Middle frontal gyrus (tissue), 1 donor: ENCODE data around the gene PLEKHS1.
"Not testable (repeated sequence)": the region's sequence is repeated elsewhere in the genome, so short reads cannot be mapped to it uniquely, and the experiment has no call there.

Experiments used
- DNase-seq: peaks from one replicate; pipeline ENCODE4 v3.0.0-alpha.2; 2015; ENCODE audit warnings: low spot score; ENCODE audit errors: extremely low spot score

The PLEKHS1 gene

GRCh38 chr10:113788604-113789083, 37.2 kb downstream of the PLEKHS1 start:
- DNase-seq, result peak; percentile 65

GRCh38 chr10:113791691-113792090, 40.2 kb downstream of the PLEKHS1 start:
- no peak for DNase-seq

GRCh38 chr10:113801569-113801968, 50.1 kb downstream of the PLEKHS1 start:
- DNase-seq, result no peak

GRCh38 chr10:113802997-113803396, 51.5 kb downstream of the PLEKHS1 start:
- DNase-seq, result no peak

GRCh38 chr10:113806503-113806902, 55.0 kb downstream of the PLEKHS1 start:
- DNase-seq, result no peak

- no peak for DNase-seq
Observed at GRCh38 chr10:113808168-113808567, 56.7 kb downstream of the PLEKHS1 start.

- DNase-seq, result not testable (repeated sequence)
Observed at GRCh38 chr10:113814700-113815099, 63.2 kb downstream of the PLEKHS1 start.

- DNase-seq, result no peak
Observed at GRCh38 chr10:113819989-113820388, 68.5 kb downstream of the PLEKHS1 start.

GRCh38 chr10:113820507-113820906, 69.0 kb downstream of the PLEKHS1 start:
- DNase-seq, result no peak

GRCh38 chr10:113821306-113821705, 69.8 kb downstream of the PLEKHS1 start:
- DNase-seq, result not testable (repeated sequence)

GRCh38 chr10:113822174-113822573, 70.7 kb downstream of the PLEKHS1 start:
- DNase-seq, result no peak

- no peak for DNase-seq
Observed at GRCh38 chr10:113823389-113823788, 71.9 kb downstream of the PLEKHS1 start.

GRCh38 chr10:113825791-113826190, 74.3 kb downstream of the PLEKHS1 start:
- no peak for DNase-seq

GRCh38 chr10:113828567-113828966, 77.1 kb downstream of the PLEKHS1 start:
- DNase-seq, result not testable (repeated sequence)
